NAMALWA (cell line): Measurements from ENCODE around the gene TMEM92.

Source experiments
- DNase-seq: peaks from one replicate; pipeline ENCODE4 v3.0.0-alpha.2; 2015; ENCODE audit warnings: low spot score

TMEM92 gene

DNA sequence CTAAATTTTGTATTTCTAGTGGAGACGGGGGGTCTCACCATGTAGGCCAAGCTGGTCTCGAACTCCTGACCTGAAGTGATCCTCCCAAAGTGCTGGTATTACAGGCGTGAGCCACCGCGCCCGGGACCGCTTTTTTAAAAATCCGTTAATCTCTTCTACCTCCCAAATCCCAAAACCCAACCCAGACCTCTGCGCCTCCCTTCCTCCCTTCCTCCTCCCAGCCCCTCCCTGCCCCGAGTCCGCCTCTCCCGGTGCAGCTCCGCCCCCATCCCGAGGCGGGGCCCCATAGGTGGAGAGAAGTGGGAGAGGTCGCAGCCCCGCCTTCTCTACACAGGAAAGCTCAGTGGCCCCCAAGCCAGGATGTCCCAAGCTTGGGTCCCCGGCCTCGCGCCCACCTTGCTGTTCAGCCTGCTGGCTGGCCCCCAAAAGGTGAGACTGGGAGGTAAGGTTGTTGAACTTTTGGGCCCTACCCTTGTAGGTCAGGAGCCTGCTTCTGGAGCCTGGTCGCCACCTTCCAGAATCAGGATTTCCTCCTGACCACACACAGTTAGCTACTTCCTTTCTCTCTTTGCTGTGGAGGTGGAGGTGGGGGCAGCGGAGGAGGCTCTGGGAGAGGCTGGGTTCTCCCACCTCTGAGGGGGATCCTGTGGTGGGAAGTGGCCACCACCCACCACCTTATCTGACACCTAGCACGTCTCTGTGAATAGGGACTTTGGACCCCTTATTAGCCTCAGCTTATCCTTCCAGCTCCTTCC, at the start of gene TMEM92:
TMEM92 (plus strand) TSS at position 325 of the 755 bp plus-strand sequence; CDS start at position 361, 36 bp downstream.
- DNase-seq: no peak

DNA sequence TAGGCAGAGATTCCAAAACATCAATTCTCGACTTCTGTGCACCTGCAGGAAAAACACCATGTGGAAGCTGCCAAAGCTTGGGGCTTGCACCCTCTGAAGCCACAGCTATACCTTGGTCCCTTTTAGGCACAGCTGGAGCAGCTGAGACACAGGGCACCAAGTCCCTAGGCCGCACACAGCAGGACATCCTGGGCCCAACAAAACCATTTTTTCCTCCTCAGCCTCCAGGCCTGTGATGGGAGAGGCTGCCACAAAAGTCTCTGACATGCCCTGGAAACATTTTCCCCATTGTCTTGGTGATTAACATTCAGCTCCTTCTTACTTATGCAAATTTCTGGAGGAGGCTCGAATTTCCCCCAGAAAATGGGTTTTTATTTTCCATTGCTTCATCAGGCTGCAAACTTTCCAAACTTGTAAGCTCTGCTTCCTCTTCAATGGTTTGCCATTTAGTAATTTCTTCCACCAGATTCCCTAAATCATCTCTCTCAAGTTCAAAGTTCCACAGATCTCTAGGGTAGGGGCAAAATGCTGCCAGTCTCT, 48.5 kb upstream of the TMEM92 start:
- DNase-seq: no peak

DNA sequence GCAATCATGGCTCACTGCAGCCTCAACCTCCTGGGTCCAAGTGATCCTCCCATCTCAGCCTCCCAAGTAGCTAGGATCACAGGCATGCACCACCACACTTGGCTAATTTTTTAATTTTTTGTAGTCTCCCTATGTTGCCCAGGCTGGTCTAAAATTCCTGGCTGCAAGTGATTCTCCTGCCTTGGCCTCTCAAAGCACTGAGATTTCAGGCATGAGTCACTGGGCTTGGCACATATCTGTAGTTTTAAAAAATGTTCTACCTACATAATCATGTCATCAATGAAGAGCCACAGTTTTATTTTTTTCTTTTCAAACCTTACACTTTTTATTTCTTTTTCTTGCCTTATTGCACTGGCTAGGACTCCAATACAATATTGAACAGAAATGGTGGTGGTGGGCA, 39.7 kb upstream of the TMEM92 start:
- no peak for DNase-seq

DNA sequence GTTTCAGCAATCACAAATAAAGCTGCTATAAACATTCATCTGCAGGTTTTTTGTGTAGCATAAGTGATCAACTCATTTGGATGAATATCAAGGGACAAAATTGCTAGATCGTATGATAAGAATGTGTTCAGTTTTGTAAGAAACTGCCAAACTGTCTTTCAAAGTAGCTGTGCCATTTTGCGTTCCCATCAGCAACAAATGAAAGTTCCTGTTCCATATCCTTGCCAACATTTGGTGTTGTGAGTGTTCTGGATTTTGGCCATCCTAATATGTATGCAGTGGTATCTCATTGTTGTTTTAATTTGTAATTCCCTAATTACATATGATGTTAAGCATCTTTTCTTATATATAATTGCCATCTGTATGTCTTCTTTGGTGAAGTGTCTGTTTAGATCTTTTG, 36.4 kb upstream of the TMEM92 start:
- no peak for DNase-seq

DNA sequence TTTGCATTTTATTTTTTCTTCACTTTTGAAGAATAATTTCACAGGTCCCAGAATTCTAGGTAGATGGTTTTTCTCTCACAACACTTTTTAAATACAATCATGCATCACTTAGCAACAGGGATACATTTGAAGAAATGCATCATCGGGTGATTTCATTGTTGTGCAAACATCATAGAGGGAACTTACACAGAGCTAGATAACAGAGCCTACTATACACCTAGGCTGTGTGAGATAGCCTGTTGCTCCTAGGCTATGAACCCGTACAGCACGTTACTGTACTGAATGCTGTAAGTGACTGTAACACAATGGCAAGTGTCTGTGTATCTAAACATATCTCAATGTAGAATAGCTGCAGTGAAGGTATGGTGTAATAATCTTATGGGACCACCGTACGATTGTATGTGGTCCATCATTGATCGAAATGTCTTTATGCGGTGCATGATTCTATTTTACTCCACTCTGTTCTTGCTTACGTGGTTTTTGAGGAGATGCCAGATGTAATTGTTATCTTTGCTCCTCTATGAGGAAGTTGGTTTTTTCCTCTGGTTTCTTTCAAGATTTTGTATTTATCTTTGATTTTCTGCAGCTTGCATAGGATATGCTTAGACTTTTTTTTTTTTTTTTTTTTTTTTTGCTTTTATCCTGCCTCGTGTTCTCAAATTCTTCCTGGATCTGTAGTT, 35.5 kb upstream of the TMEM92 start:
- no peak for DNase-seq

DNA sequence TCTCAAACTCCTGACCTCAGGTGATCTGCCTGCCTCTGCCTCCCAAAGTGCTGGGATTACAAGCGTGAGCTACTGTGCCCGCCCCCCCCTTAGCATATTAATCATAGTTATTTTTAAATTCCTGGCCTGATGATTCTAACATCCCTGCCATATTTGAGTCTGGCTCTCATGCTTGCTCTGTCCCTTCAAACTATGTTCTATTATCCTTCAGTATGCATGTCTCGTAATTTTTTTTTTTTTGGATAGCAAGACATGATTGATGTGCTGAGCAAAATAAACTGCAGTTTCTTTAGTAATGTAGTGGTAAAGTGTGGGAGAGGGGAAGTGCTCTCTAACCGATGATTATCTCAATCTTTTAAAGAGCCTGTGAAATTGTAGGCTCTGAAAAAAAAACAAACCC, 34.3 kb upstream of the TMEM92 start:
- no peak for DNase-seq

DNA sequence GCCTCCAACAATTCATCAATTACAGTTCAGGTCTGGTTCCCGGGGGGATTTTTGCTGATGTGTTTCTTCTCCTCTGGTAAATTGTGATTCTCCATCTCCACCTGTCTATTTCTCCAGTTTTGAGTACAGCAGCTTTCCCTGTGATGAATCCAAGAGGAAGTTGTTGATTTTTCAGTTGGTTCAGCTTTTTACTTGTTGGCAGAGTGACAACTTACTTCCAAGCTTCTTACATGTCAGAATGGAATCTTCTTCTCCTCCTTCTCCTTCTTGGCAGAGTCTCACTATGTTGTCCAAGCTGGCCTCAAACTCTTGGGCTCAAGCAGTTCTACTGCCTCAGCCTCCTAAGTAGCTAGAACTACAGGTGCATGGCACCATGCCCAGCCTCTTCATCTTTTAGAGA, 33.4 kb upstream of the TMEM92 start:
- DNase-seq: no peak

DNA sequence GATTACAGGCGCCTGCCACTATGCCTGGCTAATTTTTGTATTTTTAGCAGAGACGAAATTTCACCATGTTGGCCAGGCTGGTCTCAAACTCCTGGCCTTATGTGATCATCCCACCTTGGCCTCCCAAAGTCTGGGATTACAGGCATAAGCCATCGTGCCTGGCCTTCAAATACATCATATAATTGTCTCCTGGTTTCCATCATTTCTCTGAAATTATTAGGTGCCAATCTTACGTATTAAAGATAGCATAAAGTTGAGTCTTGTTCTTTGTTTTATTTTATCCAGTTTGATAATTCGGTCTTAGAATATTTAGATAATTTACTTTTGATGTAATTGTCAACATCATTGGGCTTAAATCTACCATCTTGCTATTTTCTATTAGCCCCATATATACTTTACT, 32.8 kb upstream of the TMEM92 start:
- DNase-seq: no peak

DNA sequence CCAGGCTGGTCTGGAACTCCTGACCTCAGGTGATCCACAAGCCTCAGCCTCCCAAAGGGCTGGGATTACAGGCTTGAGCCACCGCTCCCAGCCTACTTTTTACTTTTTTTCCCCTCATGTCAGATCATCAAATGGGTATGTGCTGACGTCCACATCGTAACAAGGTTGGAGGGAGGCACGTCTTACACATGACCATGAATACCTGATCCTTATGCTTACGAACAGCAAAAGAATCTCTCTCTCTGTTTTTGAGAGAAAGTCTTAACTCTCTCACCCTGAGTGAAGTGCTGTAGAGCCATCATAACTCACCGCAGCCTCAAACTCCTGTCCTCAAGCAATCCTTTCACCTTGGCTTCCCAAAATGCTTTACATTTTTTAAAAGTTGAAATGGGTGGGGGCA, 29.5 kb upstream of the TMEM92 start:
- no peak for DNase-seq

DNA sequence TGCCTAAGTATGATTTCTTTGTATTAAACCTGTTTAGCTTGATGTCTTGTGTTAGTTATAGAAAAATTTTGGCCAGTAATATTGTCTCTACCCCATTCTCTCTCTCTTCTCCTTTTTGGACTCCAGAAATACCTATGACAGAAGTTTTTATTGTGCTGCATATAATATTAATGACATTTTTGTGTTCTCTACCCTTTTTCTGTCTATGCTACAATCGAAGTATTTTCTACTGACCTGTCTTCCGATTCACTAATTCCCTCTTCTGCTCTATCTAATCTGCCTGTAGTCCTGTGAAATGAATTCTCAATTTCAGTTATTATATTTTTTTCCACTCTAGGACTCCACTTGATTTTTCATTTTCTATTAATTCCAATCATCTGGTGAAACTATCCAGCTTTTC, 26.0 kb upstream of the TMEM92 start:
- no peak for DNase-seq

DNA sequence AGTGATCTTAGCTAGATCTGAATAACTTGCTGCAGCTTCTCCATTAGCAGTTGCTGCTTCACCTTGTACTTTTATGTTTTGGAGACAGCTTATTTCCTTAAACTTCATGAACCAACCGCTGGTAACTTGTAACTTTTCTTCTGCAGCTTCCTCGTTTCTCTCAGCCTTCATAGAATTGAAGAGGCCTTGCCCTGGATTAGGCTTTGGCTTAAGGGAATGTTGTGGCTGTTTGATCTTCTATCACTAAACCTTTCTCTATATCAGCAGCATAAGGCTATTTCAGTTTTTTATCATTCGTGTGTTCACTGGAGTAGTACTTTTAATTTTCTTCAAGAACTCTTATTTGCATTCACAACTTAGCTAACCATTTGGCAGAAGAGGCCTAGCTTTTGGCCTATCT, 21.5 kb upstream of the TMEM92 start:
- DNase-seq: no peak

DNA sequence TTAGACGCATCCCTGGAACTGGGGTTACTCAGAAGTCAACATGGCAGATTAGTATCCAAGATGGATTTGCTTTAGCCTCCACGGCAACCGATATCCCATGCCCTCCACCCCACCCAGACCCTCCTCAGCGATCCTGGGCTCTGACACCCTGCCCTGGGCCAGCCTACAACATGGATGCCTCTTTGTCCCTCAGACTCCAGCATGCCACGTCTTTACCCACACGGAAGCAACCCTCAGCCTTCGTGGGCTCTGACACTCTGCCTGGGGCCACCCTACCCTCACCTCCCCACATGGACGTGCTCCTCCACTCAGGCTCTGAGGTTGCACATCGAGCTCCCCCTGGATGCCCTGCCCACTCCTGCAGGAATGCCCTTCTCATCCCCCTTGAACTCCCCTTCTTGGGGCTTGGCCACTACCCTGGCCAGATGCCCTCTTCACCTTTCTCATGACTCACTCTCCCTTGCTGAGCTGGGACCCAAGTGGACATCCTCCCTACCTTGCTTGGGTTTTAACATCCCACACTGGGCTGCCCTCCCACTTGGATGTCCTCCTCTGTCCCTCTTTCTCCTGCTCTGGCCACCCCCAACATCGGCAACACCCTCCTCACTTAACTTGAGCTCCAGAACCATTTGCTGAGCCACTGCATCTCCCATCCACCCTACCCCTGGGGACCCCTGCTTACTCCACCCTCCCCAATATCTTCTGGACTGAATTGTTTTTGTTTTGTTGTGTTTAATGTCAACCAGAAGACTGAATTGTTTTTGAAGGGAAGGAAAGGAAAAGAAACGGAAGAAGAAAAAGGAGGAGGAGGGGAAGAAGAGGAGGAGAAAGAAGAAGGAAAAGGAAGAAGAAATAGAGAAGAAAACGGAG, 18.3 kb upstream of the TMEM92 start:
- DNase-seq: no peak

DNA sequence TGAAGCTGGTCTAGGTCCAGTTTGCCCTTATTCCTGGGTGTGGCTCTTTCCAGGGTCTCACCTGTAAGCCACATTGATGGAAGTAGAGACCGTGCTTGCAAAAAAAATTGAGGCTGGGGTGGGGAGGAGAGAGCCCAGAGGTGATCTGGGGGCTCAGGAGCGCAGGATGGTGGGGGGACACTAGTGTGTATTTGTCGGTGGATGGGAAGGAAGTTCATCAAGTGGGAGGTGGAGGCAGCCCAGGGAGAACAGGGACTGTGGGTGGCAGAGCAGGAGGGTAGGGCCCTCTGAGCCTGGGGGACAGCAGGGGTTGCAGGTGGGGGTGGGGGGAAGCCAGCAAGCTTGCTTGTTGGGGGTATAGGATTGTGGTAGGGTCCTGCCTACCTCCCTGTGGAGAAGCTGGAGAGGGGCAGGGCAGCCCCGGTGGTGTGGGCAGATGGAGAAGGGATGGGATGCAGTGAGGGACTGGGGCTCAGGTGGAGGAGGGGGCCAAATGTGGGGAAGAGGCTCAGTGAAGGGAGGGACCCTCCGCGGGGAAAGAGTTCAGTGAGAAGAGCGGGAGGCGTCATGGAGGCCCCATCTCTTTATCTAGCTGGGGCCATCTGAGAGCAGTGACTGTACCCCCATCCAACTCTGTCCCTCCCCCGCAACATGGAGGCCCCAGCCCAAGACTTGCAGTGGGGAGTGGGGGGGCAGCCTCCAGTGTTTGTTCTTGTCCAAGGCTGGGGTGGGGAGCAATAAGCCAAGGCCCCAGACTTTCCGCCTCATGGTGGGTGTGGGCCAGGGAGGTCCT, 17.2 kb upstream of the TMEM92 start:
- DNase-seq: no peak

DNA sequence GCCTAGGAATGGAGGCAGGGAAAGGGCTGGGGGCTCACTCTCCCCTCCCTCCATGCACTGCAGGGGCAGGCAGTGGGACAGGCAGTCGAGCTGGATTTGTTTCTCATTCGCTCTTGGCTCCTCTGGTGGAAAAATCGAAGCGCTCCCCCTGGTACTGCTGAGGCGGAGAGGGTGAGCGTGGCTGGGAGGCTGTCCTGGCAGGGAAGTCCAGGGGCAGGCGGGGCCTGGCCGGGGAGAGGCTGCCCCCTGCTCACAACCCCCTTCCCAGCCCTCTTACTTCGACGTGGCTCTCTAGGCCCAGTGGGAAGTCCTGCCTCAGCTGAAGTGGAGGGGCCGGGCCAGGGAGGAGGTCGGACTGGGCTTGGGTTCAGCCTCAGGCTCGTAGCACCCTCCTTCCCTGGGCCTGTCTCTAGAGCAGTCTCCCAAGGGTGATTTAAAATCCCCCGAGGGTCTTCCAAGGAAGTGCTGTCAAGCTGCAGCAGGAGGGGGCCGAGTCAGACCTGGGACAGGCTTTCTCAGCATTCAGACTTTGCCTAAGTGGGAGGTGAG, 16.5 kb upstream of the TMEM92 start:
- no peak for DNase-seq

DNA sequence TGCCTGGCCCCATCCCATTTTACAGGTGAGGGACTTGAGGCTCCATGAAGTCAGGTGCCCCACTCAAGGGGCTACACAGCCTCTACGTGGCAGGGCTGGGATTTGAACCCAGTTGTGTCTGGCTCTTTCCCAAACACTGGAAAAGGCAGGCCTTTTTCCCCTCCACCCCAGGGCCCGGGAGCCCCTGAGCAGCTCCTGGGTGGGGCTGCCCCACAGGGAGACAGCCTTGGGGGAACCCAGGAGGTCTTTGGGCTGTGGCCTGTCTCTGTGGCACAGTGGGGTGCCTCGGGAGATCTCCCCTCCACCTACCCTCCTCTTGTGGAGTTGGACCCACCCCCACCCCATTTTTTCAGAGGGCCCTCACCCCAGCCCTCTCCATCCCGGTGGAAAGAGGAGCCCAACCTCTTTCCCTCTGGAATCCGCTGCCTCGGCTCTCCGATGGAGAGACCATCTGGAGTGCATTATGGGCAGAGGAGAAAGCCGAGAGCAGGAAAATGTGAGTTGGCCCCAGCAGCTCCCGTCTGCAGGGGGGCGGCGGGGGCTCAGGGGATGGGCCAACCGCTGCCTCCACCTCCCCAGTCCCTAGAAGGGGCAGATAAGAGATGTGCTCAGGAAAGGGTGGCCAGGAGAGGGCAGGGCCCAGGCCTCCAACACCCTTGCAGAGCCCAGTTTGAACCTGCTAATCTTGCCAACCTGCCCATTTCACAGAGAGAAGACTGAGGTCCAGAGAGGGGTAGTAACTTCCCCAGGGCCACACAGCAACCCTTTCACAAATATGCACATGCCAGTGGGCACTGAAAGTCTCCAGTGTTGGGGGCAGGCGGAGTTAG, 15.4 kb upstream of the TMEM92 start:
- DNase-seq: no peak

DNA sequence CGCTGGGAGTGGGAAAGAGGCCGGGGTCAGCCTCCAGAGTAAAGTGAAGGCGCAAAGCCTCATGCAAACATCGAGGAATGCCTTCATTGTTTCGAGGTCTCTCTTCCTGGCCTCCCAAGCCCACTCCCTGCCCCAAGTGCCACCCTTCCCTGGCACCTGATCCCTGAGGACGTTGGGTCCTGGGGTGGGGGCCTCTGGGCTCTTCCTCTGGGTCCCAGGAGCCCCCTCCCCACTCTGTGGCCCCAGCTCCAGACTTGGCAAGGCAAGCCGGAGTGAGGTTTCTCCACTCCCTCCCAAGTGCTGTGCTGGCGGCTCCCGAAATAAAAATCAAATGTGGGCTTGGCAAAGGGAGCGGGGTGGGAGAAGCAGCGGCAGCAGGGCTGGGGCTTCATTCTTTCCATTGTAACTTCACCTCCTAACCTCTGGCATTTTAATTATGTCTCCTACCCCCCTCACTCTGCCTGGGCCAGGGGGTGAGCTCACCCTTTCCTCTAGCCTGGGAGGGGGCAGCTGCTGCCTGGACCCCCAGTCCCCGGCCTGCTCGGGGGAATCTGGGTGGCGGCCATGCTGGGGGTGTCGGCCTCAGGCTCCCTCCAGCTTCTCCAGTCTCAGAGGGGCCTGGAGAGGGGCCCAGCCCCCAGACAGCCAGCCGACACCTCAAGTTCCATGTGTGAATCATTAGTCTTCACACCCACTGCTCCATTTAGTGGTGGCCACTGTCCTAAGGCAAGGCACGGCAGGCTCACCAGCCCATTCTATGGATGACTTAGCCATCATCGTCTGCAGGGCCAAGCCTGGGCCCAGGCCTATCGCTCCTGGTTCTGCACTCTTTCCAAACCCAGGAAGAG, 14.6 kb upstream of the TMEM92 start:
- DNase-seq: no peak

DNA sequence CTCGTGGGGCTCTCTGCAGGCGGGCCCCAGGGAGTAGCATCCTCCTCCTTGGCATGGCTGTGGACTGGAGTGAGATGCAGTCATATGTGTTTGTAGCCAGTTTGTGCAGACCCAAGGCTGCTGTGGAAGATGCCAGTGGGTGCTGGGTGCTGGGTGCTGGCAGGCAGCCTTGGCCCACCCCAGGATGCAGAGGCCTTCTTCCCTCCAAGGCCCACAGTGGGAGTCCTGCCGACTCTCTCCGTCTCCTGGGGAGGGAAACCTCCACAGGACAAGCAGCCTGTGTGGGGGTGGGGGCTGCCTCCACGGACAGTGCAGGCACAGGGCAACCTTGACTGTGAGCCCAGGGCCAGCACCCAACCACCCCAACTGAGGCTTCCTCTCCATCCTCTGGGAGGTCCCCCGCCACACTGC, 13.8 kb upstream of the TMEM92 start:
- no peak for DNase-seq

DNA sequence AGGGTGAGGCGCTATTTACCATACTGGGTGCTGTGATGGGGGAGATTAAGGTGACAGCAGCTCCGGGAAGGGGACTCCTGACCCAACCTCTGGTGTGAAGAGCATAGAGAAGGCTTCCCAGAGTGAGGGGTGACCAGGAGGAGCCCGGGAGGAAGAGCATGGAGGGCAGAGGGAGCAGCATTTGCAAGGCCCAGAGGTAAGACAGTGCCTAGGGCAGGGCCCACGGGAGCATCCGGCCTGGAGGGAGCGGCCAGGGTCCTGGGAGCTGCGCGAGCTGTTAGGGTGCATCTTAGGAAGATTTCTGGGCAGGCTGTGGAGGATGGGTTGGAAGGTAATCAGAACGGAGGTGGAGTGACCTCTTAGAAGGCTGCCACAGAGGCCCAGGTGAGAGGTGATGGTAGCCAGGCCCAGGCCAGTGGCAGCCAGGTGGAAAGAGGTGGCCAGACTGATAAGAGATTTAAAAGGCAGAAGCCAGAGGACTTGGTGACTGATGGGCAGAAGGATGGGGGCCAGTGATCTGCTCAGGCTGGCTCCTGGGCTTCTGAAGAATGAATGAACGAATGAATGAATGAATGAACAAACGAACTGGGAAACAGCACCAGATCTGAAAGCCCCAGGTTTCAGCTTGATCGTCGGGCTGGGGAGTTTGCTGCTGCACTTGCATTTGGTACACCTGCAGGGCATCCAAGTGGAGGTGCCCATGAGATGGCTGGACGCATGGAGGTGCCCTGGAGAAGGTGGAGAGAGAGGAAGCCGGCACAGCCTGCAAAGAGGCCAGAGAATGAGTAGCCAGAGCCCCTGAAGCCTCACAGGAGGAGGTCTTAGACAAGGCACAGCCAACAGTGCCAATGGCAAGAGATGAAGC, 13.0 kb upstream of the TMEM92 start:
- DNase-seq: no peak
